HEK293 (cell line): Measurements from ENCODE around the gene PACS2.

Experiments
- CTCF ChIA-PET: fragments of 350-600 bp; formaldehyde crosslinking; extraction: SDS; loops from one replicate; lab custom pipeline; 2021; ENCODE audit warnings: antibody characterized with exemption; lab: Yijun Ruan, JAX
- POLR2A ChIA-PET: fragments of 300-600 bp; formaldehyde crosslinking; extraction: SDS; loops from one replicate; lab custom pipeline; 2020; ENCODE audit warnings: antibody characterized with exemption, inconsistent platforms; lab: Yijun Ruan, JAX
- H3K27ac ChIP-seq: fragments of 200-500 bp; sonication (Bioruptor generic); 2 replicates; pipeline ENCODE4 v1.5.1; 2014; ENCODE audit warnings: low read depth, low read length, control low read depth, inconsistent platforms; ENCODE audit errors: extremely low read depth
- H3K36me3 ChIP-seq, 2 experiments: fragments of 200-500 bp in 1 of 2; sonication (Bioruptor generic) in 1 of 2; 1 replicate in 1 of 2; 2 replicates in 1 of 2; pipeline ENCODE4 v1.5.1; 2014 to 2017; ENCODE audit warnings: inconsistent platforms in 2 of 2, low read length in 2 of 2; ENCODE audit not compliant: control insufficient read depth in 2 of 2, insufficient read depth in 1 of 2
- H3K4me1 ChIP-seq: fragments of 200-500 bp; sonication (Bioruptor generic); 2 replicates; pipeline ENCODE4 v1.5.1; 2014; ENCODE audit warnings: mild to moderate bottlenecking, low read length, inconsistent platforms; ENCODE audit not compliant: control insufficient read depth, insufficient read depth
- H3K4me3 ChIP-seq: 2 replicates; pipeline ENCODE4 v1.5.1; 2011; ENCODE audit warnings: low read depth, mild to moderate bottlenecking, control low read depth, low read length, moderate library complexity
- H3K9me3 ChIP-seq: fragments of 200-500 bp; sonication (Bioruptor generic); 2 replicates; pipeline ENCODE4 v1.5.1; 2014; ENCODE audit warnings: low read depth, low read length, inconsistent platforms; ENCODE audit not compliant: control insufficient read depth, insufficient read depth
- FEZF1 ChIP-seq: fragments of 450-650 bp; formaldehyde crosslinking; IDR thresholded peaks from 2 replicates; pipeline ENCODE4 v1.5.1; 2016; ENCODE audit warnings: missing biosample characterization, missing genetic modification characterization
- GLI4 ChIP-seq: fragments of 450-650 bp; formaldehyde crosslinking; IDR thresholded peaks from 2 replicates; pipeline ENCODE4 v1.5.1; 2016; ENCODE audit warnings: missing biosample characterization, missing genetic modification characterization
- HOXA7 ChIP-seq: sonication (generic); formaldehyde crosslinking; IDR thresholded peaks from 2 replicates; pipeline ENCODE4 v1.8.1; 2022; ENCODE audit warnings: missing genetic modification reagents, borderline replicate concordance
- PBX3 ChIP-seq: sonication (generic); formaldehyde crosslinking; IDR thresholded peaks from 2 replicates; pipeline ENCODE4 v1.8.1; 2022; ENCODE audit warnings: mild to moderate bottlenecking, moderate library complexity, missing genetic modification reagents
- SP7 ChIP-seq: fragments of 450-650 bp; formaldehyde crosslinking; IDR thresholded peaks from 2 replicates; pipeline ENCODE4 v1.5.1; 2016; ENCODE audit warnings: missing biosample characterization, missing genetic modification characterization
- TSHZ1 ChIP-seq: fragments of 450-650 bp; formaldehyde crosslinking; IDR thresholded peaks from 2 replicates; pipeline ENCODE4 v1.5.1; 2016; ENCODE audit warnings: missing biosample characterization, missing genetic modification characterization, borderline replicate concordance
- YY2 ChIP-seq: fragments of 450-650 bp; formaldehyde crosslinking; IDR thresholded peaks from 2 replicates; pipeline ENCODE4 v1.5.1; 2016; ENCODE audit warnings: missing biosample characterization, missing genetic modification characterization
- ZBTB6 ChIP-seq: fragments of 450-650 bp; formaldehyde crosslinking; IDR thresholded peaks from 2 replicates; pipeline ENCODE4 v1.5.1; 2017; ENCODE audit warnings: missing biosample characterization, missing genetic modification characterization
- ZFP37 ChIP-seq: fragments of 450-650 bp; formaldehyde crosslinking; IDR thresholded peaks from 2 replicates; pipeline ENCODE4 v1.5.1; 2016; ENCODE audit warnings: missing biosample characterization, missing genetic modification characterization
- ZNF132 ChIP-seq: fragments of 450-650 bp; formaldehyde crosslinking; IDR thresholded peaks from 2 replicates; pipeline ENCODE4 v1.5.1; 2017; ENCODE audit warnings: missing biosample characterization, missing genetic modification characterization, borderline replicate concordance
- ZNF157 ChIP-seq: fragments of 450-650 bp; formaldehyde crosslinking; IDR thresholded peaks from 2 replicates; pipeline ENCODE4 v1.5.1; 2016; ENCODE audit warnings: missing biosample characterization, missing genetic modification characterization
- ZNF184 ChIP-seq: fragments of 450-650 bp; IDR thresholded peaks from 2 replicates; pipeline ENCODE4 v1.5.1; 2018; ENCODE audit warnings: missing biosample characterization, mild to moderate bottlenecking, missing genetic modification characterization
- ZNF292 ChIP-seq: fragments of 450-650 bp; formaldehyde crosslinking; IDR thresholded peaks from 2 replicates; pipeline ENCODE4 v1.5.1; 2016; ENCODE audit warnings: low read depth, missing biosample characterization, missing genetic modification characterization, borderline replicate concordance
- ZNF324 ChIP-seq: fragments of 450-650 bp; formaldehyde crosslinking; IDR thresholded peaks from 2 replicates; pipeline ENCODE4 v1.5.1; 2016; ENCODE audit warnings: missing biosample characterization, missing genetic modification characterization
- ZNF514 ChIP-seq: fragments of 450-650 bp; formaldehyde crosslinking; IDR thresholded peaks from 2 replicates; pipeline ENCODE4 v1.5.1; 2016; ENCODE audit warnings: missing biosample characterization, missing genetic modification characterization
- ZNF549 ChIP-seq: fragments of 450-650 bp; IDR thresholded peaks from 2 replicates; pipeline ENCODE4 v1.5.1; 2018; ENCODE audit warnings: missing biosample characterization, missing genetic modification characterization, mild to moderate bottlenecking, inconsistent platforms, moderate library complexity
- ZNF558 ChIP-seq: fragments of 450-650 bp; formaldehyde crosslinking; IDR thresholded peaks from 2 replicates; pipeline ENCODE4 v1.5.1; 2016; ENCODE audit warnings: missing biosample characterization, missing genetic modification characterization
- ZNF624 ChIP-seq: fragments of 450-650 bp; formaldehyde crosslinking; IDR thresholded peaks from 2 replicates; pipeline ENCODE4 v1.5.1; 2017; ENCODE audit warnings: missing biosample characterization, missing genetic modification characterization
- ZNF677 ChIP-seq: fragments of 450-650 bp; IDR thresholded peaks from 2 replicates; pipeline ENCODE4 v1.5.0; 2018; ENCODE audit warnings: missing biosample characterization, mild to moderate bottlenecking, missing genetic modification characterization, moderate library complexity
- ZNF701 ChIP-seq: fragments of 450-650 bp; formaldehyde crosslinking; IDR thresholded peaks from 2 replicates; pipeline ENCODE4 v1.5.1; 2016; ENCODE audit warnings: missing biosample characterization, missing genetic modification characterization
- ZNF707 ChIP-seq: fragments of 450-650 bp; formaldehyde crosslinking; IDR thresholded peaks from 2 replicates; pipeline ENCODE4 v1.5.1; 2016; ENCODE audit warnings: missing biosample characterization, missing genetic modification characterization
- ZNF785 ChIP-seq: fragments of 450-650 bp; formaldehyde crosslinking; IDR thresholded peaks from 2 replicates; pipeline ENCODE4 v1.5.1; 2016; ENCODE audit warnings: missing biosample characterization, missing genetic modification characterization
- ZNF791 ChIP-seq: fragments of 450-650 bp; formaldehyde crosslinking; IDR thresholded peaks from 2 replicates; pipeline ENCODE4 v1.5.1; 2016; ENCODE audit warnings: missing biosample characterization, missing genetic modification characterization
- ZNF830 ChIP-seq: fragments of 450-650 bp; IDR thresholded peaks from 2 replicates; pipeline ENCODE4 v1.5.0; 2018; ENCODE audit warnings: missing biosample characterization, missing genetic modification characterization, low read depth, mild to moderate bottlenecking, moderate library complexity
- ZXDB ChIP-seq: fragments of 450-650 bp; formaldehyde crosslinking; IDR thresholded peaks from 2 replicates; pipeline ENCODE4 v1.5.1; 2016; ENCODE audit warnings: missing biosample characterization, missing genetic modification characterization

The PACS2 gene

GRCh38 chr14:105391541-105391940, 77.0 kb downstream of the PACS2 start:
- ChIA-PET POLR2A (no interaction called here), CTCF (no interaction called here)
- TF ChIP-seq ZFP37 (tag by site-specific recombination) (no peak), ZNF549 (tag by site-specific recombination) (no peak), ZNF830 (no peak), SP7 (tag by site-specific recombination) (no peak), ZNF184 (tag by site-specific recombination) (no peak), ZNF791 (tag by site-specific recombination) (no peak), ZXDB (tag by site-specific recombination) (no peak), FEZF1 (tag by site-specific recombination) (no peak), ZNF324 (tag by site-specific recombination) (no peak), YY2 (tag by site-specific recombination) (no peak), ZNF785 (tag by site-specific recombination) (no peak)
- Histone ChIP-seq H3K36me3 (no peaks in the 10 kb centered on the region), H3K4me1 (no peaks in the 10 kb centered on the region), H3K27ac (no peak overlapping the region), H3K4me3 (no peak overlapping the region), H3K9me3 (no peaks in the 10 kb centered on the region)

- no peak for TF ChIP-seq ZBTB6 (tag by site-specific recombination)
- no peak for TF ChIP-seq TSHZ1 (tag by site-specific recombination)
- TF ChIP-seq ZNF132 (tag by site-specific recombination): no peak
- TF ChIP-seq ZNF292 (tag by site-specific recombination): no peak
- TF ChIP-seq HOXA7: no peak
- Histone ChIP-seq H3K36me3 (no peaks in the 10 kb centered on the region), H3K9me3 (no peaks in the 10 kb centered on the region), H3K4me1 (no peaks in the 10 kb centered on the region), H3K27ac (no peak overlapping the region), H3K4me3 (no peak overlapping the region)
- POLR2A ChIA-PET: no interaction called here
- CTCF ChIA-PET: no interaction called here
Observed at GRCh38 chr14:105392131-105393090, 77.9 kb downstream of the PACS2 start.

- Histone ChIP-seq H3K36me3 (no peaks in the 10 kb centered on the region), H3K27ac (no peak overlapping the region), H3K9me3 (no peaks in the 10 kb centered on the region), H3K4me3 (no peak overlapping the region), H3K4me1 (no peaks in the 10 kb centered on the region)
- POLR2A ChIA-PET: no interaction called here
- CTCF ChIA-PET: no interaction called here
- TF ChIP-seq PBX3: no peak
- no peak for TF ChIP-seq ZNF701 (tag by site-specific recombination)
- TF ChIP-seq ZNF624 (tag by site-specific recombination): no peak
- no peak for TF ChIP-seq GLI4 (tag by site-specific recombination)
- TF ChIP-seq ZNF157: no peak
- no peak for TF ChIP-seq ZNF514
- TF ChIP-seq ZNF558 (tag by site-specific recombination): no peak
- no peak for TF ChIP-seq ZNF677 (tag by site-specific recombination)
- TF ChIP-seq ZNF707: no peak
Observed at GRCh38 chr14:105393151-105393550, 78.6 kb downstream of the PACS2 start.
